ENCODE measurements around the gene ARL17A.
"Not testable (repeated sequence)": the region's sequence is repeated elsewhere in the genome, so short reads cannot be mapped to it uniquely, and the experiment has no call there.

- not testable (repeated sequence) for TF ChIP-seq NR3C1 (IDR thresholded peaks at IDR 0.05); EP300 (IDR thresholded peaks at IDR 0.05); ELK1 (IDR thresholded peaks at IDR 0.05; ENCODE audit: low read depth, low read length)
Observed at GRCh38 chr17:46579083-46580075, at the start of gene ARL17A.

Measured in A549 (cell line).